ENCODE results near the gene TMEM263.

TMEM263 gene

GRCh38 chr12:106953352-106954250 lies 2.1 kb upstream of the TMEM263 start:
- no peak for DNase-seq

GRCh38 chr12:106954462-106955376 lies 988 bp upstream of the TMEM263 start:
- no peak for DNase-seq

- DNase-seq: peak; percentile 33 to 37
Measured at GRCh38 chr12:106956048-106956578, 406 bp downstream of the TMEM263 start.

- DNase-seq: no peak
Measured at GRCh38 chr12:106957583-106957982, 1.9 kb downstream of the TMEM263 start.

- DNase-seq: no peak
Measured at GRCh38 chr12:106960443-106960842, 4.7 kb downstream of the TMEM263 start.

GRCh38 chr12:106962286-106962685 lies 6.6 kb downstream of the TMEM263 start:
- no peak for DNase-seq

DNA sequence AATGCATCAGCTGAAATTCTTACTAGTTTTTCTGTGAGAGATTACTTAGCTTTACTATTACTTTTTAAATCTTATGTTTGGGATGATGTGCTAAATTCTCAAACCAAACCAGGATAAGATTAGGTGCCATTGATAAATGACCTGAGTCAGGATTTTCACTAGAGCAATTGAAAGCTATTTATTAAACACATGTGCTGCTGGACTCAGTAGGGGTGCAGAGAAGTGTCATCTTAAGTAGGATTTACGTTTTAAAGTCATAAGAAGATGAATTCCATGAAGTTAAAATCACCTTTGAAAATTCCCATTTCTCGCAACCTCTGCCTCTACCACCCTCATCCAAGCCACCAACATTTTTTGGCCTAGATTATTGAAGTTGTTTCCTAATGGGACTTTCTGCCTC lies 8.8 kb downstream of the TMEM263 start:
- no peak for DNase-seq

GRCh38 chr12:106971065-106971464 lies 15.4 kb downstream of the TMEM263 start:
- DNase-seq: no peak

- DNase-seq: no peak
Measured at GRCh38 chr12:106973545-106973944, 17.8 kb downstream of the TMEM263 start.

DNA sequence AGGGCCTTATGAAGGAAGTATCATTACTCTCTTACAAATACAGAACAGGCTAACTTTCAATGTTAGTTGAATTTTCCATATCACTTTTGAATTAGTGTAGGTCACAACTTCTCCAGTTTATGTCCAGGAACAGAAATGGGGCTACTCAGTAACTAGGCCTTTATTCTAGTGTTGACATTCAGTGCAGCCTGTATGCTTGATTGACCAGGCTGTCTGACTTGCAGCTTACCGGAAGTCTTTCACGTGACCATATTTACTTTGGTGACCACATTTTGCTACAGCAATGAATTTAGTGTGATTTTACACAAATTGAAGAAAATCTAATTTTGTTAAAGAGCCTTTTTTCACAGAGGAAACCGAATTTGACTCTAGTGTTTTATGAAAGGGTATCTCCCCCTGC lies 18.8 kb downstream of the TMEM263 start:
- DNase-seq: no peak

DNA sequence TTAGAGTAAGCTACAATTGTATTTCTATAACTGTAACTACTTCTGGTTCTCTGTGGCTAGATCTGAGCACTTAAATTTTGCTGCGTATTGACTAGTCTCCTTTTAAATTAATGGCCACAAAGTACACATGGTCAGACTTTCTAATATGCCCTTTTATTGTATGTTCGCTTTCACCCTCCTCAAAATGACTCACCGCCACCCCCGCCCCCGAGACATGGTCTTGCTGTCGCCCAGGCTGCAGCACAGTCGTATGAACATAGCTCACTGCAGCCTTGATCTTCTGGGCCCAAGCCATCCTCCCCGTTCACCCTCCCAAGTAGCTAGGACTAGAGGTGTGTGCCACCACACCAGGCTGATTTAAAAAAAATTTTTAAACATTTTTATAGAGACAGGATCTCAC lies 19.4 kb downstream of the TMEM263 start:
- DNase-seq: no peak

- DNase-seq: no peak
Measured at GRCh38 chr12:106975993-106976658, 20.4 kb downstream of the TMEM263 start.

GRCh38 chr12:106976668-106977067 lies 21.0 kb downstream of the TMEM263 start:
- DNase-seq: no peak

- DNase-seq: no peak
Measured at GRCh38 chr12:106978035-106978800, 22.5 kb downstream of the TMEM263 start.

DNA sequence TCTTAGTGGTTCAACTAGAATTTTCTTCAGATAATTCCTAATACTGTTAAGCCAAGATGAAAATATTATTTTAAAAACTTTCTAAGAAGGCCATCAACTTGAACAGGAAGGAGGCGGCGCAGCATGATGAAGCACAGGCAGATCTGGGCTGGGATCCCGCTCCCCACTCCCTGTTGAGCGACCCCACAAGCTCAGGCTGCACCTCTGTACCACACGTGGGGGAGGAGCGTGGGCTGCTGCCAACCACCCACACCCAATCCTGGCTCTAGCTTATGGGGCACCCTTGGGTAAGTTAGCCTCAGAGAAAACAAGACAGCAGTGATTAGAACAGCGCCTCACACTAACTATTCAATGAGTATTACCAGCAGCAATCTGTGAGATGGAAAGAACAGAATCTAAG lies 25.2 kb downstream of the TMEM263 start:
- no peak for DNase-seq

DNA sequence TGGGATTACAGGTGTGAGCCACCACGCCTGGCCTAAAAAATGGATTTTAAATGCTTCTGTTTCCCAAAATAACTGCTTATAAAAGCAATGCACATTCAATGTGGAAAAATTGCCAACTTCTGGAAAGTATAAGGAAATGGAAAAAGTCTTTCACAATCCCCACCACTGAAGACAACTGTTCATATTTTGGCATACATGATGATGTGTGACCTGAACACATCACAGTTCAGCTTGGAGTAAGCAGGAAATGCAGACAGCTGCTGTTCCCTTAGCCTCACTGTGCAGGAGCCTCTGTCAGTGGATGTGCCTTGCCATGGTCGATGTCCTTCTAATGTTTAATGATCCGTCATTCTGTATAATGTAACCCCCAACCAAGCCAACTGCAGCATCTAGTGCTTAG lies 26.1 kb downstream of the TMEM263 start:
- no peak for DNase-seq

DNA sequence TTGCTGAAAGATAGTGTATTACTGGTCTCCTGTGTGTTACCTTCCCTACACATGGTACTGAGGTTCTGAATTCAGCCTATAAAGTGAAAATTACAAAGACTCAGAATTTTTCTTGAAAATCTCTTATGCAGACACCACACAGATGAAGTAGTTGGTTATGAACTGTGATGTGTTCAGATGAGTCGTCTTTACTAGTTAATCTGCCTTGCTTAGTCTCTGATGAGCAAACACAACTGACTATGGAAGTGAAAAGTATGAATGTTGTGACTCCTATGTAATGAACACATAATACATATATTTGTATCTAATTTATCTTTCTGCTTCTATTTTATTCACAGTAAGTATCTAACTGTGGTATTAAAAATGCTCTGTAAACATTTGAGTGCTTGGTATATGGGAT lies 26.5 kb downstream of the TMEM263 start:
- DNase-seq: no peak

- DNase-seq: no peak
Measured at GRCh38 chr12:106984588-106985137, 29.0 kb downstream of the TMEM263 start.

GRCh38 chr12:106985479-106985878 lies 29.8 kb downstream of the TMEM263 start:
- DNase-seq: no peak

DNA sequence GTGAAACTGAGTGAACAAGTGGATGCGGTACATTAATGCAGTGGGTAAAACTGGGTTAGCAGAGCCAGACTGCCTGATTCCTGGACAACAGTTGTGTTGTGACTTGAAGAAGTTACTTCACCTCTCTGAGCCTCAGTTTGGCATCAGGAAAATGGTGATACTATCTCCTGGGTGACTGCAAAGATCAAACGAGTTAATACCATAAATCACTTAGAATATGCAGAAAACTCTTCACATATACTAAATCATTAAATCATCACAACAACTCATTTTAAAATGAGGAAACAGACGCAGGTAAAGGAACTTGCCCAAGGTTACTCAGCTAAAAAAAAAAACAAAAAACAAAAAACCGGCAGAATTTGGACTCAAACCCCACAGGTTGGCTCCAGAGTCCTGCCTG lies 30.4 kb downstream of the TMEM263 start:
- DNase-seq: no peak

DNA sequence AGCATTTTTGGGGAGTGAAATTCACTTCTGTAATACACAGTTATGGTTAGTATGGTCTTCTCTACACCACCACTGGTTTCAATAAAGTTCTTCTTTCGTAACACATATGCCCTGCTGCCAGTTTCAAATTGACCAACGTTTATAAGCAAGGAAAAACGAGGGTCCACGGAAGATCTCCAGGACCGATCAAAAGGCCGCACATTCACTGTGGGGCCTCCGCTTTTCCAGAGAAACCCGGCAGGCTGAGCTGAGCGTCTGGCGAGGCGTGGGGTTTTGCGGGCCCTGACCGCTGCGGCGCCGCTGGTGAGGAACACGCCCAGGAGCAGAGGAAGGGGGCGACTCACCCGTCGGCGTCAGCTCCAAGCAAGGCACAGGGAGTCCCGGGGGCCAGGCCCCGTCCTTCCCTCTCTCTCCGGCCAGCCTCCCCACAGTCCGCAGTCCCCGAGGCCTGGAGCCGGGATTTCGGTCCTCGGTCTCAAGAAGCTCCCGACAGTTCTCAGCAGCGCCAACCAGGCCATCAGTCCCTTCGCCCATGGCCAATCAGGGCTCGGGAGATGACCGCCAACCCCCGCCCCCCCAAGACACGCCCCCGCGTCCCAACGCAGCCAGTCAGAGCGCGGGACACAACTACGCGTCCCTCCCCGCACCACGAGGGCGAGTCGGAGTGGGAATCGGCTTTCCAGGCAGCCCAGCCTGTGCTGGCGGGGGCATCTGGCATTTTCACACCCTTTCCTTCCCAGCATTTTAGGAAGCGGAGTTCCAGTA lies 31.1 kb downstream of the TMEM263 start, which contains the start of gene MTERF2:
MTERF2 (minus strand) TSS at position 522 of the 765 bp plus-strand sequence. CDS start 8,432 bp downstream, outside the sequence.
- peak; percentile 70 for DNase-seq
